ENCODE measurements around the gene OR2T27.
A peak's percentile ranks its signal among the peaks of the same experiment; 100 is the strongest.

- TF ChIP-seq CTCF (conservative IDR thresholded peaks at IDR 0.05; ENCODE audit: low read depth, low read length) (no peak), NFE2L2 (IDR thresholded peaks at IDR 0.05; ENCODE audit: low read depth, low read length) (no peak), SMC3 (IDR thresholded peaks at IDR 0.05; ENCODE audit: low read depth, low read length) (no peak), BHLHE40 (IDR thresholded peaks at IDR 0.05; ENCODE audit: low read depth, low read length) (no peak), RAD21 (IDR thresholded peaks at IDR 0.05; ENCODE audit: low read length) (no peak), USF2 (IDR thresholded peaks at IDR 0.05; ENCODE audit: low read depth, low read length) (no peak), MXI1 (IDR thresholded peaks at IDR 0.05; ENCODE audit: borderline replicate concordance, low read depth, low read length) (no peak), RCOR1 (IDR thresholded peaks at IDR 0.05; ENCODE audit: insufficient replicate concordance, low read length) (no peak), POLR2A (IDR thresholded peaks at IDR 0.05; ENCODE audit: low read depth, low read length) (no peak), ELK1 (IDR thresholded peaks at IDR 0.05; ENCODE audit: borderline replicate concordance, low read depth, low read length) (no peak), MAZ (IDR thresholded peaks at IDR 0.05; ENCODE audit: borderline replicate concordance, low read depth, low read length) (no peak), MAFK (IDR thresholded peaks at IDR 0.05; ENCODE audit: low read depth, low read length) (peak; percentile 59), RFX5 (IDR thresholded peaks at IDR 0.05; ENCODE audit: low read depth, low read length) (no peak), CEBPB (IDR thresholded peaks at IDR 0.05; ENCODE audit: low read depth, low read length) (no peak)
These were observed 43.8 kb upstream of the OR2T27 start for GRCh38 chr1:248699099-248699498.

Measured in IMR-90 (cell line).